PC-9 (cell line): ENCODE results near the gene NBPF3. TPM values are rescaled to one million over a fixed set of nuclear protein-coding genes. Genes with fewer than 3 reads are reported as not detected.
"Not testable (repeated sequence)": the region's sequence is repeated elsewhere in the genome, so short reads cannot be mapped to it uniquely, and the experiment has no call there.

ENCODE experiments used
- BruUV-seq: library from RNA; stranded (reverse); fragments of 400-500 nt; replicated peaks from 2 replicates; lab custom pipeline; 2021; lab: Mats Ljungman, UMichigan
- CTCF ChIA-PET: fragments of 300-600 bp; sonication (Branson Sonifier 250); formaldehyde crosslinking; loops from one replicate; lab custom pipeline; 2022; ENCODE audit warnings: antibody characterized with exemption; lab: Charles Lee
- POLR2A ChIA-PET: fragments of 300-600 bp; sonication (Branson Sonifier 250); formaldehyde crosslinking; loops from one replicate; lab custom pipeline; 2022; ENCODE audit warnings: antibody characterized with exemption; ENCODE audit not compliant: unreplicated experiment; lab: Charles Lee
- DNase-seq, 2 experiments: peaks; one replicate each; pipeline versions ENCODE4 v3.0.0 to v3.0.0-alpha.2; 2015 to 2022; ENCODE audit warnings: mixed read lengths in 1 of 2
- H2AFZ ChIP-seq: fragments of 200-600 bp; sonication (generic); 2 replicates; pipeline ENCODE4 v1.8.1; 2017; ENCODE audit warnings: antibody characterized with exemption
- H3F3A ChIP-seq: fragments of 200-600 bp; sonication (generic); 2 replicates; pipeline ENCODE4 v1.8.1; 2017; ENCODE audit warnings: antibody characterized with exemption, mild to moderate bottlenecking, low read depth; ENCODE audit not compliant: insufficient read depth
- H3K27ac ChIP-seq: fragments of 200-600 bp; sonication (generic); 2 replicates; pipeline ENCODE4 v1.6.1; 2016; ENCODE audit warnings: mixed run types
- H3K27me3 ChIP-seq: fragments of 200-600 bp; sonication (generic); 2 replicates; pipeline ENCODE4 v1.6.1; 2016; ENCODE audit warnings: low read depth, mixed run types; ENCODE audit not compliant: insufficient read depth
- H3K36me3 ChIP-seq: fragments of 200-600 bp; sonication (generic); 2 replicates; pipeline ENCODE4 v1.6.1; 2016; ENCODE audit warnings: low read depth, mixed run types
- H3K4me1 ChIP-seq: fragments of 200-600 bp; sonication (generic); replicated peaks from 2 replicates; pipeline ENCODE4 v1.6.1; 2016; ENCODE audit warnings: mixed run types; ENCODE audit not compliant: insufficient read depth
- H3K4me2 ChIP-seq: fragments of 200-600 bp; sonication (generic); 2 replicates; pipeline ENCODE4 v1.6.1; 2017; ENCODE audit warnings: mixed run types
- H3K4me3 ChIP-seq: fragments of 200-600 bp; sonication (generic); 2 replicates; pipeline ENCODE4 v1.6.1; 2016; ENCODE audit warnings: mixed run types
- H3K79me2 ChIP-seq: fragments of 200-600 bp; sonication (generic); 2 replicates; pipeline ENCODE4 v1.6.1; 2017; ENCODE audit warnings: low read depth, mixed run types
- H3K9me2 ChIP-seq: fragments of 200-600 bp; sonication (generic); 2 replicates; pipeline ENCODE4 v1.8.1; 2017; ENCODE audit warnings: mild to moderate bottlenecking; ENCODE audit not compliant: insufficient read depth
- H3K9me3 ChIP-seq: fragments of 200-600 bp; sonication (generic); 2 replicates; pipeline ENCODE4 v1.8.1; 2016; ENCODE audit warnings: low read depth; ENCODE audit not compliant: insufficient read depth
- H4K20me1 ChIP-seq: fragments of 200-600 bp; sonication (generic); 2 replicates; pipeline ENCODE4 v1.8.1; 2017; ENCODE audit not compliant: insufficient read depth
- EZH2 ChIP-seq: fragments of 200-600 bp; sonication (generic); IDR thresholded peaks from 2 replicates; pipeline ENCODE4 v1.8.0; 2017; ENCODE audit warnings: antibody characterized with exemption, low read depth
- intact Hi-C: fragments of 100-400 bp; cut with micrococcal nuclease; formaldehyde crosslinking; loops from one replicate; pipeline ENCODE4 v1.10.0; 2022; ENCODE audit not compliant: unreplicated experiment
- total RNA-seq: library from RNA; stranded (reverse); gene quantifications from 2 replicates; pipeline ENCODE4 v1.2.3, GENCODE V29; 2021
- TF ChIP-seq, protein P1 (sequence below): fragments of 200-600 bp; sonication (generic); conservative IDR thresholded peaks from 2 replicates; pipeline ENCODE4 v1.6.1; 2017; ENCODE audit warnings: mixed run types, antibody characterized with exemption, mild to moderate bottlenecking, moderate library complexity

NBPF3 gene
- total RNA-seq, 1 experiment from 2014 or later, result 19.2 TPM

DNA sequence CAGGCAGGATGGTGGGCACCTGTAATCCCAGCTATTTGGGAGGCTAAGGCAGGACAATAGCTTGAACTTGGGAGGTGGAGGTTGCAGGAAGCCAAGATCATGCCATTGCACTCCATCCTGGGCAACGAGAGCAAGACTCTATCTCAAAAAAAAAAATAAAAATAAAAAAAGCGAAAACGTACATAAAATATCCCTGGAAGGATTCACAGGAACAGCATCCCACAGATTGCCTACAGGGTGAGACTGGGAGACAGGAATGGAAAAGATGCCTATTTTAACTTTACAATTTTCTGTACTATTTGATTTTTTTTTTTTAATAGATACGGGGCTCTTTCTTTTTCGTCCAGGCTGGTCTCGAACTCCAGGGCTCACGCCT is 604 bp upstream of the NBPF3 start:
- no peaks in the 10 kb centered on the region for H3K27me3 ChIP-seq
- TF ChIP-seq, protein P1, sequence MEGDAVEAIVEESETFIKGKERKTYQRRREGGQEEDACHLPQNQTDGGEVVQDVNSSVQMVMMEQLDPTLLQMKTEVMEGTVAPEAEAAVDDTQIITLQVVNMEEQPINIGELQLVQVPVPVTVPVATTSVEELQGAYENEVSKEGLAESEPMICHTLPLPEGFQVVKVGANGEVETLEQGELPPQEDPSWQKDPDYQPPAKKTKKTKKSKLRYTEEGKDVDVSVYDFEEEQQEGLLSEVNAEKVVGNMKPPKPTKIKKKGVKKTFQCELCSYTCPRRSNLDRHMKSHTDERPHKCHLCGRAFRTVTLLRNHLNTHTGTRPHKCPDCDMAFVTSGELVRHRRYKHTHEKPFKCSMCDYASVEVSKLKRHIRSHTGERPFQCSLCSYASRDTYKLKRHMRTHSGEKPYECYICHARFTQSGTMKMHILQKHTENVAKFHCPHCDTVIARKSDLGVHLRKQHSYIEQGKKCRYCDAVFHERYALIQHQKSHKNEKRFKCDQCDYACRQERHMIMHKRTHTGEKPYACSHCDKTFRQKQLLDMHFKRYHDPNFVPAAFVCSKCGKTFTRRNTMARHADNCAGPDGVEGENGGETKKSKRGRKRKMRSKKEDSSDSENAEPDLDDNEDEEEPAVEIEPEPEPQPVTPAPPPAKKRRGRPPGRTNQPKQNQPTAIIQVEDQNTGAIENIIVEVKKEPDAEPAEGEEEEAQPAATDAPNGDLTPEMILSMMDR, result no peak
- TF ChIP-seq EZH2, result no peak
- DNase-seq, result no peak
- TSS peak; percentile 69 for BruUV-seq
- H3K4me2 ChIP-seq, result peak overlapping the region; percentile 79
- H3K79me2 ChIP-seq, result 0 out of 2 replicates have a peak, but pooled peaks cover 13% of the 10 kb centered on the region
- no peaks in the 10 kb centered on the region for H3F3A ChIP-seq
- ChIA-PET CTCF (no interaction called here), POLR2A (no interaction called here)
- H3K4me1 ChIP-seq, result peaks cover 7% of the 10 kb centered on the region
- H4K20me1 ChIP-seq, result no peaks in the 10 kb centered on the region
- H3K36me3 ChIP-seq, result no peaks in the 10 kb centered on the region
- H3K9me3 ChIP-seq, result no peaks in the 10 kb centered on the region
- no peak overlapping the region for H3K27ac ChIP-seq
- H3K4me3 ChIP-seq, result peak overlapping the region; percentile 57; the same call in 1 of the 2 replicates
- no peaks in the 10 kb centered on the region for H3K9me2 ChIP-seq
- H2AFZ ChIP-seq, result peak overlapping the region; percentile 84
- intact Hi-C loops, result no loop called here

DNA sequence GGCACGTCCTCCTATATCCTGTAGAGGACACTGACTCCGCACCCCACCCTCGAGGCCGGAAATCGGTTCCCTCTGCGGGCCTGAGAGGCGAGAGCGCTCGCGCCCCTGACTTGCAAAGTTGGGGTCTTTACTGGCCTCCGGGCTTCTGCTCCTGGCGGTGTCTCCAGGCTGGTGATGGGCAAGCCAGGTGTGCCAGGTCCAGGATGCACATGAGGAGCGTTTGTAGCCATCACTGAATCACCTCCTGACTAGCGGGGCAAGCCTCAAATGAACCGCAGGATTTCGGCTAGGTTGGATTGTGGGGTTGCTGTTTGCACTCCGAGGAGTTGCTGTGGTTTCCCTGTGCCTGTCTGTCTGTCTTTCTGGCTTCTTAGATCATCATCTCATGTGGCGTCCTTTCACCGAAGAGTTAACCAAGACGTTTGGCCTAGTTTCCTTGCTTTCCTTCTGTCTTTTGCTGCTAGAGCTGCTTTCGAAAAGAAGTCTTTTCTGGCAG is 741 bp downstream of the NBPF3 start:
- H3K4me3 ChIP-seq, result peak overlapping the region; percentile 57
- H3K27ac ChIP-seq, H3K9me2 ChIP-seq, BruUV-seq, H3K36me3 ChIP-seq, CTCF ChIA-PET, H3K4me1 ChIP-seq, H4K20me1 ChIP-seq, H3K9me3 ChIP-seq, H3F3A ChIP-seq, intact Hi-C loops, H3K27me3 ChIP-seq: not testable (repeated sequence)
- POLR2A ChIA-PET, result interaction anchor here (0.6 to 0.7 kb wide), 3 partner anchors 221 to 689 kb away, joined by 4 to 5 read pairs (median 4); no protein-coding TSS in a partner anchor
- H2AFZ ChIP-seq, result peak overlapping the region; percentile 71; the same call in 1 of the 2 replicates
- 0 out of 2 replicates have a peak, but pooled peaks cover 13% of the 10 kb centered on the region for H3K79me2 ChIP-seq
- peak in 1 of 2 experiments; percentile 18 for DNase-seq
- H3K4me2 ChIP-seq, result peak overlapping the region; percentile 92

DNA sequence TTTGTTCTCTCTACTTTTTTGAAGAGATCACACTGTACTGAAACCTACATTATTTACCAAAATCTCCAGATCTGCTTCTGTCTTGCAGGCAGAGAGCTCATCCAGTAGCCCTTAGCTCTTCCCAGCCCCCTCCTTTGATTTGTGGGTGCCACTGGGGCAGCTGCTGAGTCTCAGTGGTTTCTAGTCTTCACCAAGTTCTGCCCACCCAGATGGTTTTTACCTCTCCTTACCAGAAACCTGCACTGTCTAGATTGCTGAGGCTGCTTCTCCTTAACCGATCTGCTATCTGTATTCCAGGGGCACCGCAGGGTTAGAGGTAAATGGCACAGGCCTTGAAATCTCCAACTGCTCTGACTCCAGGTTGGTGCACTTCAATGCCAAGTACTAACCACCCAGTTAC is 6.7 kb downstream of the NBPF3 start:
- POLR2A ChIA-PET, CTCF ChIA-PET, H3F3A ChIP-seq, BruUV-seq, H4K20me1 ChIP-seq, H3K79me2 ChIP-seq, H3K4me2 ChIP-seq, H3K9me3 ChIP-seq, H3K27ac ChIP-seq, H3K4me3 ChIP-seq, H2AFZ ChIP-seq, H3K4me1 ChIP-seq, H3K27me3 ChIP-seq, H3K9me2 ChIP-seq, H3K36me3 ChIP-seq, intact Hi-C loops, DNase-seq: not testable (repeated sequence)

DNA sequence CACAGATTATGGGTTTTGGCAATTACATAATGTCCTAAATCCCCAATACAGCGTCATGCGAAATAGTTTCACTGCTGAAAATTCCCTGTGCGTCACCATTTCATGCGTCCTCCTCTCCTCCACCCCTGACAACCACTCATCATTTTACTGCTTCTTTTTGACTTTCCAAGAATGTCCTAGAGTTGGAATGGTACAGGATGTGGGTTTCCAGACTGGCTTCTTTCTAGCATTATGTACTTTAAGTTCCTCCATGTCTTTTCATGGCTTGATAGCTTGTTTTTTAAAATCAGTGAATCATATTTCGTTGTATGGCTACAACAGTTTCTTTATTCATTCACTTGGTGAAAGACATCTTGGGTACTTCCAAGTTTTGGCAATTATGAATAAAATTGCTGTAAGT is 7.4 kb downstream of the NBPF3 start:
- BruUV-seq, result no TSS peak
- no peak for DNase-seq
- intact Hi-C loops, result no loop called here
- Histone ChIP-seq H3K9me2 (no peaks in the 10 kb centered on the region), H3K4me2 (no peak overlapping the region), H3K4me1 (no peaks in the 10 kb centered on the region), H4K20me1 (no peaks in the 10 kb centered on the region), H2AFZ (no peak overlapping the region), H3K79me2 (no peaks in the 10 kb centered on the region), H3F3A (no peaks in the 10 kb centered on the region), H3K27ac (no peak overlapping the region), H3K27me3 (no peaks in the 10 kb centered on the region), H3K9me3 (no peaks in the 10 kb centered on the region), H3K36me3 (no peaks in the 10 kb centered on the region), H3K4me3 (no peak overlapping the region)
- TF ChIP-seq EZH2, result no peak
- ChIA-PET CTCF (no interaction called here), POLR2A (no interaction called here)
